Activated naive CD4-positive, alpha-beta T cell treated with anti-CD3 and anti-CD28 coated beads, Interleukin-2, amount 50 U/mL, for 72 hours (primary cell): ENCODE data around the gene ITGB1BP1. TPM values are rescaled to one million over a fixed set of nuclear protein-coding genes. Genes with fewer than 3 reads are reported as not detected.
A peak's percentile ranks its signal among the peaks of the same experiment; 100 is the strongest.

Experiments
- ATAC-seq, 2 donors: fragments of 150-1000 bp; cut with Tn5 transposase; 2 replicates each; pipeline ENCODE4 v1.10.0; 2021; ENCODE audit warnings: mild to moderate bottlenecking in 2 of 2, moderate library complexity in 2 of 2
- DNase-seq, 2 donors: peaks; one replicate each; pipeline ENCODE4 v3.0.0; 2021 to 2022; ENCODE audit warnings: low spot score in 2 of 2
- H3K27ac Mint-ChIP-seq, 2 donors: one replicate each; pipeline ENCODE4 v1.8.0; 2022; ENCODE audit warnings: mild to moderate bottlenecking in 2 of 2, mixed read lengths in 2 of 2
- H3K36me3 Mint-ChIP-seq, 2 donors: one replicate each; pipeline ENCODE4 v1.8.0; 2022; ENCODE audit warnings: mixed read lengths in 2 of 2
- H3K9me3 Mint-ChIP-seq, 2 donors: one replicate each; pipeline ENCODE4 v1.8.0; 2022; ENCODE audit warnings: mixed read lengths in 2 of 2
- total RNA-seq, 2 donors: library from RNA; stranded (reverse); gene quantifications; one replicate each; pipeline ENCODE4 v1.2.3, GENCODE V29; 2022

Gene ITGB1BP1
- total RNA-seq, 2 donors from 2014 or later: 101 to 173 TPM

DNA sequence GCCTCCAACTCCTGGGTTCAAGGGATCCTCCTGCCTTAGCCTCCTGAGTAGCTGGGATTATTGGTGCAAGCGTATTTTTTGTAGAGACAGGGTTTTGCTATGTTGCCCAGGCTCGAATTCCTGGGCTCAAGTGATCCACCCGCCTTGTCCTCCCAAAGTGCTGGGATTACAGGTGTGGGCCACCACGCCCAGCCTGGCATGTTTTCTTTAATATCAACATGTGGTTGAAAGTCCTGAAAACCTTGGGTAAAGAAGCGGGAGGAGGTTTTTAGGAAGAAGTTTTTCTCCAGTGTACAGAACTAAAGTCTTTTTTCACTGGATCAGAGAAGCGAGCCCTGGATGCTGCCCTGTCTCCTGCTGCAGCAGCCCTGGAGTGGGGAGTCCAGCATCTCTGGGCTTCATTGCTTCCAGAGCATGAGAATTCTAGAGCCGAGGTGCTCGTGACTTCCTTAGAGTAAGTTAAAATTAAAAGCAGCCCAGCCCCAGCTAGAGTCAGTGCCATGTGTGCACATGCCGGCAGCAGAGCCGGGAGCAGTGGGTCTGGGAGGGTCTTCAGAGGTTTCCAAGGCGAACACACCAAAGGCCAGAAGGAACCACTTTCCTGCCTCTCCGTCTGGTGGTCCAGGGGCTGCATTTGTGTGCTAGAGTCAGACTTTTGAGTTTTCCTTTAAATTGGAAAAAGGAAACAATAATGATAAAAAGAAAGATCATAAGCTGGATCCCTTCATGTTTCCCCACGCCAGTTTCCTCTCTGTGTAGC is 31.2 kb downstream of the ITGB1BP1 start:
- no peak for ATAC-seq
- Mint-ChIP-seq H3K9me3 (no peaks in the 10 kb centered on the region), H3K36me3 (no peaks in the 10 kb centered on the region), H3K27ac (no peak overlapping the region)
- DNase-seq: no peak

DNA sequence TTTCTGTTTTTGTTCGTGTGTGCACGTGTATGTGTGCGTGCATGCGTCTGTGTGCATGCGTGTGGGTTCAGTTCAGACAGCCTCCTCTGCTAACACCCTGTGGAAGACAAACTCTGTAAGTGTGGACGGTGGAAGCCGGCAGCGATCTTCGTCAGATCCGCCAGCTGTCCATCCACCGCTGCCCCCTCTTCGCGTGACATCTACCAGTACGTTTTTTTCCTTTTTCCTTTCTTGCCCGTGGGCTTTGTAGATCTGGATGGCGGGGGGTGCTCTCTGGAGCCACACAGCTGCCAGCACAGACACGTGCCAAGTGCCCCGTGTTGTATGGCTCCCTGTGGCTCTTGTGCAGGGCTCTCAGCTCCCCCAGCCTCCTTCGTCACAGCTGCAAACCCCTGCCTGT is 32.3 kb downstream of the ITGB1BP1 start:
- H3K36me3 Mint-ChIP-seq: no peaks in the 10 kb centered on the region
- ATAC-seq (no peak), DNase-seq (no peak)
- no peaks in the 10 kb centered on the region for H3K9me3 Mint-ChIP-seq
- no peak overlapping the region for H3K27ac Mint-ChIP-seq

DNA sequence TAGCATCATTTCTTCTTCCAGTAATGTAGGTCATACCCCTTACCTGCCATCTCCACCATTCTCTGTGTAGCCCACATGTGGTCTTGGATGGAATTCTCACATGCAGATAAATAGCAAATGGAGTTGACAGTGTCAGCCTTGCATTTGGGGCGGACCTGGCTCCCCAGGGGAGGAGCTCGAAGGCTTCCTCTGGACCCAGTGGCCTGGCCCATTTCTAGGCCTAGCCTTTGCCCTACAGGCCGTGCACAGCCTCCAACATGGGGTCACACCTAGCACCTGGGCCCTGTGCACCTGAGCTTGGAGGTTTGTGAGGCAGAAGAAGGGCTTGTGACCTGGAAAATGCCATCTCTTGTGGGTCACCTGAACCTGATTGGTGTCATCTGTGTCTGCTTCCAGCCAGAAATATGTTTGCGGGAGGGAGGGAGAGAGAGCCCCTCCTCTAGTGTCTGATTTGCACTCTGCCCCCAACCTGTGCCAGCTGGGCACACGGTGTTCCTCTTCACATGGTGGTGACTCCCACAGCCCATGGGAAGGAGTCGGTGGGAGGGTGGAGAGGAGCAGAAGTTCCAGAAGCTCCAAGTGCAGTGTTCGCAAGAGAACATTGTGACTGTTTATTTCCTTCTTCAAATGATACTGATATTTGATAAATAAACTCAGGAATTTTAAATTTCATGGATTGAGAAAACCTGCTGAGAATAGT is 33.0 kb downstream of the ITGB1BP1 start:
- no peak overlapping the region for H3K27ac Mint-ChIP-seq
- no peak for DNase-seq
- H3K9me3 Mint-ChIP-seq: no peaks in the 10 kb centered on the region
- H3K36me3 Mint-ChIP-seq: no peaks in the 10 kb centered on the region
- ATAC-seq: no peak

DNA sequence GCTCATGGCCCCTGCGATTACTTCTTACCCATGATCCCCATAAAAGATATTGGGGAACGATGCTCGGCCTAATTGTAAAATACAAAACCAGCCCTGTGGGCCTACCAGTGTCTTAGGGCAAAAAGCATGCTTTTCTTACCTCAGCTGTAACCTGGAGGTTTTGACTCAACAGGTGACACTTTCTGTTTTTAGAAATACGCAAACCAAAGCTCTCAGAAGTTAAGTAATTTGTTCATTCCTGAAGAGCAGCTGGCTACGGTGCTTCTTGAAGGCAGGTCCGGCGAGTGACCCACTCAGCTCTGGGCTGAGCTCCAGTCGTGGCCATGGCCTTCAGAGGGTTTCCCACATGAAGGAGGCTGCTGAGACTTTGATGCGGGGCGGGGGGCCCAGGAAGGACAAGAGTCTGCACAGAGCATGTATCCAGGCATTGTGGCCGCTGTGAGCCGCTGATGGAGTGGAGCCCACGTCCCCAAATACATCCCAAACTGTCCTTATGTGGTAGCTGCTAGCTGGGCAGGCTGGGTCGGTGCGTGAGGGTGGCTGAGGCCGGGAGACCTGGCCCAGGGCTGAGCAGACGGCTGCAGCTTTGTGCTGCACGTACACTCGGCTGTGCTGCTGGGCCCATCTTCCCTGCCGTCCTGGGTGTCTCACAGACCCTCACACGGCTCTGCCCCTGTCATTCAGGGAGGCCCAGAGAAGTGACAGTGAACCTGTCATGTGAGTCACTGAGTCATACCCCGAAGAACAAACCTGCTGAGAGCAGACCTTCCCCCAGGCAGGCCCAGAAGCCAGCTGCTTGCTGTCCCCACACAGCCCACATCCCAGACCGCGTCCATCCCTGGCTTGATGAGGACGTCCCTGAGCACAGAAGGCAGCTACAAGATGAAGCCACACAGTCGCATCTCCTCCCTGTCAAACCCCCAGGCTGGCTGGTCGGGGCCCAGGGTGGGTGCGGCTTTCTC is 34.1 kb downstream of the ITGB1BP1 start:
- H3K27ac Mint-ChIP-seq: peak overlapping the region; percentile 20 to 52

DNA sequence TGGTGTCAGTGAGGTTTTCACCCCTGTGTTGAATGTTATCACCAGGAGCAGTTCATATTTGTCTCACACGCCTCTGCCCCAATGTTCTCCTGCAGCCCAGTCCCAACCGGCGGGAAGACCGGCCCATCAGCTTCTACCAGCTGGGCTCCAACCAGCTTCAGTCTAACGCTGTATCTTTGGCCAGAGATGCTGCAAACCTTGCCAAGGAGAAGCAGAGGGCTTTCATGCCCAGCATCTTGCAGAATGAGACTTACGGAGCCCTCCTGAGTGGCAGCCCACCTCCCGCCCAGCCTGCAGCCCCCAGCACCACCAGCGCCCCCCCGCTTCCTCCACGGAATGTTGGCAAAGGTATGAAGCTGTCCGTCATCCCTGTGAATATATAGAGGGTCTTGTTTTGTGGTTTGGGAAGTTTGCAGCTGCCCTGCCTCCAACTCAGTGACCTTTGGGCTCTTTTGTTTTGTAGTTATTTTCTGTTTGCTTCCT is 35.1 kb downstream of the ITGB1BP1 start:
- no peak for ATAC-seq
- H3K27ac Mint-ChIP-seq: no peak overlapping the region
- no peak for DNase-seq
- H3K36me3 Mint-ChIP-seq: no peaks in the 10 kb centered on the region
- no peaks in the 10 kb centered on the region for H3K9me3 Mint-ChIP-seq

More for the DNA sequence above, 34.1 kb downstream of the ITGB1BP1 start:
- peak; percentile 16 to 25 for ATAC-seq
- H3K36me3 Mint-ChIP-seq: no peaks in the 10 kb centered on the region
- no peaks in the 10 kb centered on the region for H3K9me3 Mint-ChIP-seq
- no peak for DNase-seq

DNA sequence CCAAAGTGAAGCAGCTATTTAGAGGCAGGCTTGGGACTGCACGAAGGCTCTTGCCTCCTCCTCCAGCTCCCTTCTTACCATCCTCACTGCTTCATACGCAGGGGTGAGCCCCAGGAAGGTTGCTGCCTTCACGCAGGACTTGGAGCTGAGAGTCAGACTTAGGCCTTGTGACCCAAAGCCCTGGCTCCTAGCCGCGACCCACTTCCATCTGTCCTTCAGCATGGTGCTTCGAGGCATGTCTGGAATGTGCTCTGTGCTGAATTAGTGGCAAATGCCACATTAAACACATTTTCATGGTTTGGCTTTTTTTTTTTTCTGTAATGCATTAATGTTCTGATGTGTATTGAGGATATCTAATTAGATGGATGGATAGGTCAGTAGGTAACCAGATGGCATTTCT is 37.5 kb downstream of the ITGB1BP1 start:
- no peaks in the 10 kb centered on the region for H3K36me3 Mint-ChIP-seq
- DNase-seq: no peak
- no peak for ATAC-seq
- H3K9me3 Mint-ChIP-seq: no peaks in the 10 kb centered on the region
- H3K27ac Mint-ChIP-seq: no peak overlapping the region

DNA sequence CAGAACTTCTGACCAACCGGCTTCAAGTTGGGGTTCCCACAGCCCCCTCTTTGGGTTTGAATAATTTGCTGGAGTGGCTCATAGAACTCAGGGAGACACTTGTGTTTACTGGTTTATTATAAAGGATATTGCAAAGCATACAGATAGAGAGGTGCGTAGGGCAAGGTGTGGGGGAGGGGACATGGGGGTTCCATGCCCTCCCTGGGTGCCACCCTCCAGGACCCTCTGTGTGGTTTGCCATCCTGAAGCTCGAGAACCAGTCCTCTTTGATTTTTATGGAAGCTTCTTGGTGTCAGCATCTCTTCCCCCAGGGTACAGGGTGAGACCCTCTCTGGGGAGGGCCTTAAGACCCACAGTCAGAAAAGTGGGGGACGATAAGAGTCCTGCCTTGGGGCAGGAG is 38.8 kb downstream of the ITGB1BP1 start:
- no peak for ATAC-seq
- Mint-ChIP-seq H3K9me3 (no peaks in the 10 kb centered on the region), H3K36me3 (no peaks in the 10 kb centered on the region), H3K27ac (no peak overlapping the region)
- DNase-seq: peak in 1 of 2 donors; percentile 20

DNA sequence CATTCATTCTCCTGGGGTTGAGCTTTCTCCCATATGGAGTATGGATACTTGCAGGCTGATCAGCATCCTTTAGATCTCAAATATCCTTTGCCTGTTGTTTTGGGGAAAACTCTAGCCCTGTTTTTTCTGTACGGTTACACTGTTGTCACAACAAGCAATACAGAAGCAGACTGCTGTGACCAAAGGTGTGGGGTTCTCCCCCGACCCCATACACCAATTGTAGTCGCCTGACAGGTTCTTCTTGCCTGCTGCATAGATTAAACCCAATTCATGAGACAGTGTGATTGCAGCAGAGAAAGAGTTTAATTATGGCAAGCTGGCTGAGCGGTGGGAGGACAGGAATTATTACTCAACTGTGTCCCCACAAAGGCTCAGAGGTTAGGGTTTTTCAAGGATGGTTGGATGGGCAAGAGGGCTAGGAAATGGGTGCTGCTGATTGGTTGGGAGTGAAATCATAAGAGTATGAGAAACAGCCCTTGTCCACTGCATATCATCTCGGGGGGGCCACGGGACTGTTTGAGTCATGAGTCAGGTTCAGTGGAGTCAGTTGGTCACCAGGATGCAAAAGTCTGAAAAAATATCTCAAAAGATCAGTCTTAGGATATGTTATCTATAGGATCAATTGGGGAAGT is 40.6 kb downstream of the ITGB1BP1 start:
- Mint-ChIP-seq H3K36me3 (no peaks in the 10 kb centered on the region), H3K27ac (no peak overlapping the region), H3K9me3 (no peaks in the 10 kb centered on the region)
- ATAC-seq (no peak), DNase-seq (no peak)

DNA sequence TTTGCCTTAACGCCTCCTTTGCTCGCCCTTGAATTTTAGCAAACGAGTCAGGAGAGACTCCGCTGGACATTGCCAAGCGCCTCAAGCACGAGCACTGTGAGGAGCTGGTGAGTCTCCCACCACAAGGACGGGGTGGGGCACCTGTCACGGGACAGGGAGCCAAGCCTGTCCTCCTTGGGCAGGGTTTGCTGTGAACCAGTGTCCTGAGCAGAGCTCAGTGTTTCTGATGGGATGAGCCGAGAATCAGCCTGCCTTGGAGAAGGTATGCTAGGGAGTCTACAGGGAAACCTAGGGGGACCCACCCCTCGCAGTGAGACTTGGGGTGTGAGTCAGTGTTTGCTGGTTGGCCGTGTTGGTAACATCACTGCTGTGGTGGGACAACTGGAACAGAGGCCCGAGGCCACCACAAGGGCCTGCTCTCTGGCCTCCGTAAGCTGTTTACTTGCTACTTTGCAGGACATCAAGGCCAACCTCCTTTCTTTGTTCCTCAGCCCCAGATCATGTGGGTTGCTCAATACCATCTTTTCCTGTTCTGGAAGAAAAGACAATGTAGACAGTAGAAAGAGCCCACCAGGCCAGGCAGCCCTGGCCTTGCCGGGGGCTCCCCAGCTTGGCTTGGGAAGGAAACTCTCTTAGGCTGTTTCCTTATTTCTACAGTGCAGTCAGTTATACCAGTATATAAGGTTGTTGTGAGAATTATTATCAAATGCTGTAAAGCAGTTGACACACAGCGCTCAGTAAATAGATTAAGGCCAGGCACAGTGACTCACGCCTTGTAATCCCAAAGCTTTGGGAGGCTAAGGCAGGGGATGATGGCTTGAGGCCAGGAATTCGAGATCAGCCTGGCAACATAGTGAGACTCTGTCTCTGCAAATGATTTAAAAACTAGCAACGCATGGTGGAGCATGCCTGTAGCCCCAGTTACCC is 42.4 kb downstream of the ITGB1BP1 start:
- Mint-ChIP-seq H3K36me3 (no peaks in the 10 kb centered on the region), H3K9me3 (no peaks in the 10 kb centered on the region), H3K27ac (no peak overlapping the region)
- ATAC-seq (no peak), DNase-seq (peak in 1 of 2 donors; percentile 16)

DNA sequence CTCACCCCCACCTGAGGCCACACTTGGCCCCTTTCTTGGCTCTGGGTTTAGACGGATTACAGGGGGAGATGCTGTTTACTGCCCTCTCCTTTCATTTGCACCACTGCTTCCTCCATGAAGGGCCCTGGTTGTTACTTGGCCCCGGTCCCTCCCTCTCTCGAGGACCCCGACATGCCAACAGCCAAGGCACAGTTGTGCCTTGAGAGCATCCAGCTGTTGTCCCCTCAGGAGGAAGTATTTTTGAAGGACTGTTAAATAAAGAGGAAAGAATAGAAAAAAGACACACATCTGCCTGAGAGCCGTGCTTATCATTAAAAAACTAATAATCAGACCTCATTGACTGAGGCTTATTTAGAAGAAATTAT is 44.0 kb downstream of the ITGB1BP1 start:
- H3K9me3 Mint-ChIP-seq: no peaks in the 10 kb centered on the region
- no peak for DNase-seq
- H3K27ac Mint-ChIP-seq: no peak overlapping the region
- H3K36me3 Mint-ChIP-seq: no peaks in the 10 kb centered on the region
- no peak for ATAC-seq

DNA sequence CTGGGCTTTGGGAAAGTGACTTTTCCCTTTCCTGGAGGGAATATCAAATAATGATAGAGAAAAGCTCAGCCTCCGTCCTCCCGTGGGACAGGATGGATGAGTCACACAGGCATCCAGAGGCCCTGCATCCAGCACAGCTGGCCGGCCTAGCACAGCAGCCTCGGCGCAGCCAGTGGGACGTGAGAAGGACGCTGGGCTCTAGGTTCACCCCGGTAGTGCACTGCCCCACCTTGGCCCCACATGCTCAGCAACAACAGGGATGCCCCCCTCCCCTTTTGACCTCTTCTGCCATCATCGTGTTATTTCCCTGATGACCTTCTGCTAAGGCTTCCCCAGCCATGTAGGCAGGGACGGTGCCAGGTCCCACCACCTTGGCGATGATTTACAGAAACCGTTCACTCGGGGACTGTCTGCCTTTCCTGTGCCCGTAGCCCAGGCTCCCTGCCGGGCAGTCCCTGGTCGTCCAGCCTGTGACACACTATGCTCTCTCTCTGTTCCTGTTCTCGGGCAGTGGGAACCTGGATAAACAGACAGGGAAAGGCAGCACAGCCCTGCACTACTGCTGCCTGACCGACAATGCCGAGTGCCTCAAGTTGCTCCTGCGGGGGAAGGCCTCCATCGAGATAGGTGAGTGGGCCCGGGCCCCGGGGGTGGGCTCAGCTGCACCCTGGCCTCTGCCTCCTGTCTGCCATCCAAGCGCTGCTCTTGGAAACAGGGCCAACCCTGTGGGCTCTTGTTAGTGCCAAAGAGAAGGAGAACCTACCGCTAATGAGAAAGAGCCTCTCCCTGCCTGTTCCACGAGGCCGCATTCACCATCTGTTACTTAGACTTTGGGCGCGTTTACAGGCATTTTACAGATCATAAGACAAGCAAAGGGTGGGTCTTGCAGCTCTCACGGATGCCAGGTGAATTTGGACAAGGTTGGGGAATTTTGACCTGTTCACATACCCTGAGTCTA is 44.6 kb downstream of the ITGB1BP1 start:
- H3K9me3 Mint-ChIP-seq: no peaks in the 10 kb centered on the region
- ATAC-seq (no peak), DNase-seq (no peak)
- no peaks in the 10 kb centered on the region for H3K36me3 Mint-ChIP-seq
- H3K27ac Mint-ChIP-seq: no peak overlapping the region

DNA sequence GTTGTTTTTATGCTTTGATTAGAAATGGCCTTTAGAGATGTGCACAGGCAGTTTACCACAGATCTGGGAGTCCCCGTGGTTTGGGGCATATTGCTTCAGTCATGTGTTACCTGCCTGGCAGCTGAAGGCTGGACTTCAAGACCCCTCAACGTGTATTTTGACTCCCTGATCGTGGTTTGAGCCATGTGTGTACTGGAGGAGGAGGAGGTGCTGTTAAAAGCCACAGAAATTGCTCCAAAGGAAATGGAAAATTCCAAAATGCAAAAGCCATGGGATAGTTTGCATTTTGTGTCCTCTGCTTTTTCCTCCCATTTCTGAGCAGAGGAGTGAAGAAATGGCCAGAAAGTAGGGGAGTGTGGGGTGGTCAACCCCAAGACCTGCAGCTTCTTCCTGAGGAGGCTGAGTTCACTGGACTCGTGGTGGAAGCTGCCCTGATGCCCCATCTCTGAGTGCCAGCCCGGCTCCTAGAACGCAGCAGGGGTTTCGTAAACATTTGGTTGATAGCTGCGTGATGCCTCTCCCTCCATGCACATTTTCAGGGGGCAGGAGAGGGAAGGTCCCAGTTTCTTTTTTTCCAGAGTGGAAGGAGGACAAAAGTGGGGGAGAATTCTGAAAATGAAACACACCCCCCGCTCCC is 45.7 kb downstream of the ITGB1BP1 start:
- no peak overlapping the region for H3K27ac Mint-ChIP-seq
- H3K36me3 Mint-ChIP-seq: no peaks in the 10 kb centered on the region
- DNase-seq: no peak
- no peaks in the 10 kb centered on the region for H3K9me3 Mint-ChIP-seq
- ATAC-seq: no peak

DNA sequence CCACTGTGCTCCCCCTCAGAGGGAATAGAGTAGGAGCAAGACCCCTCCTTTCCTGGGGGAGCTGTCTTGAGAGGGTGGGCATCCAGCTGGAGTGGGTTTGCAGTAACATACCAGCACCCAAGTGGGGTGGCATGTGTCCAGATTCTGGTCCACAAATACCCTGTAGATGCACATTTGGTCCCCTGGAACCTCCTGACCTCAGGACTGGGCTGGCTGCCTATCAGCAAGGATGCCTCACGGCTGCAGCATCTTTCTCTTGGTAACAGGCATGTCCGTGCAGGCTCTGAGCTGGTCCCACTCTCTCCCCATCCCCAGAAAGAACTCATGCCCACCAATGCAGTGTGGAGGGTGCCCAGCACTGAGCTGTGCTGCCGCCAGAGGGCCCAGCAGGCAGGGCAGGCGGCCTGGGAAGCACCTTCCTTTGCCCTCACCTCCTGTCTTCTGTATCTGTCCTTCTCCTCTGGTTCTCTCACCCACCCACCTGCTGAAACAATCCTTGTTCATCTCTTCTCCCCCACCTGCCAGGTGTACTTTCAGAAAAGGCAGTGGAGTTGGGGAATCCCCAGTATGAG is 47.4 kb downstream of the ITGB1BP1 start:
- DNase-seq (no peak), ATAC-seq (no peak)
- Mint-ChIP-seq H3K36me3 (no peaks in the 10 kb centered on the region), H3K27ac (no peak overlapping the region), H3K9me3 (no peaks in the 10 kb centered on the region)

DNA sequence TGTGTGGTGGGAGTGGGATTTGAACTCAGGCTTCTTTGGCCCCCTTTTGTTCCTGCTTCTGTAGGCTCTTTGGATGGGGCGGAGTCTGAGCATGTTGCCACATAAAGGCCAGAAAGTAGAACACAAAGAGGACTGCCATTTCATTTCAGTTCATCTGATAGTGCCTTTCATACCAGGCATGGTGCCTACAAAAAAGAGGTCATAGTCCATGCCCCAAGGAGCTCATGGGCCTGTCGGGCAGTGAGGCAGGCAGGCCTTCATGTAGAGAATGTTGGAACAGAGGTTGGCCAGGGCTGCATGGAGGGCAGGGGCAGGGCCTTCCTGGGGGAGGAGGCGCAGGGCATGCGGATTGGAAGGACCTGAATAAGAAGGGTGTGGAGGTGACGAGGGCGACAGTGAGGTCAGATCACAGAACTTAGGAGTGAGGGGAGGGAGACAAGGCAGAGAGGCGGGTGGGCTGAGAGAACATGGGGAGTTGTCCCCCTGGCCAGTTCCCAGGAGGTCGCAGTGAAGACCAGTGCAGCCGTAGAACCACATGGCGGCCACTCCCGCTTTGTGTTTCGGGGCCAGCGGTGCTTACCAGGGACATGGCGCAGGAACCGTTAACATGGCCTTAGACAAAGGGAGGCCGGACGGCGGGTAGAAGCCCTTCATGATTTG is 49.1 kb downstream of the ITGB1BP1 start:
- H3K9me3 Mint-ChIP-seq: no peaks in the 10 kb centered on the region
- ATAC-seq (no peak), DNase-seq (no peak)
- no peaks in the 10 kb centered on the region for H3K36me3 Mint-ChIP-seq
- H3K27ac Mint-ChIP-seq: no peak overlapping the region
